ENCODE measurements around the gene RILPL2.

RILPL2 gene

DNA sequence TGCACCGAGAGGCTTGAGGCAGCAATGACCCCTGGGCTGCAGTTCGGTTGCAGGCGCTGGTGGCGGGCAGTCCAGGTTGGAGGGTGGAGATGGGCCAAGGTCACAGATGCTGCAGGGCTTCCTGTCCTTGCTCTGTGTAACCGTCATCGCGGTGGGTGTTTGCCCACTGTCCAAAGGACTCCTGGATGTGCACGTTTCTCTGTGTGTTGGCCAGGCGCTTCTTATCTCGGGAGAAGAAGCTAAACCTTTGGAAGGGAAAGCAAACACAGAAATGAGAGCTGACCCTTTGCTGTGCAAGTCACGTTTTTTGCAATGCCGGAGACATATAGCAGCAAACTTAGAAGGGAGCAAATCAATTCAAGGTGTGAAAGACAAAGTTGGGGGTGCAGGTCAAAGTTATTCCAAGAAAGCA lies 36.0 kb upstream of the RILPL2 start:
- Histone ChIP-seq H3K4me1 (ENCODE audit: low read length) (no peaks in the 10 kb centered on the region), H3K79me2 (ENCODE audit: low read length) (no peaks in the 10 kb centered on the region), H3K9me2 (replicated peaks; ENCODE audit: insufficient read depth, low read length) (no peaks in the 10 kb centered on the region), H3K36me3 (replicated peaks; ENCODE audit: insufficient read depth, low read length) (no peaks in the 10 kb centered on the region), H3K9ac (ENCODE audit: low read length) (no peak overlapping the region), H3K4me2 (ENCODE audit: low read depth, low read length) (no peak overlapping the region), H3K27me3 (replicated peaks; ENCODE audit: insufficient read depth, low read length) (no peaks in the 10 kb centered on the region), H3K4me3 (ENCODE audit: low read length) (no peak overlapping the region), H3K27ac (ENCODE audit: low read length) (no peak overlapping the region), H4K20me1 (ENCODE audit: insufficient read depth, low read length) (no peaks in the 10 kb centered on the region), H2AFZ (ENCODE audit: low read length) (no peak overlapping the region), H3K9me3 (replicated peaks; ENCODE audit: insufficient read depth, low read length) (no peaks in the 10 kb centered on the region), H3F3A (ENCODE audit: insufficient read depth, low read length) (no peaks in the 10 kb centered on the region)
- TF ChIP-seq EZH2phosphoT487 (IDR thresholded peaks at IDR 0.05; ENCODE audit: low read length) (no peak), EZH2 (optimal IDR thresholded peaks at IDR 0.05; ENCODE audit: low read depth, low read length) (no peak), CTCF (IDR thresholded peaks at IDR 0.05; ENCODE audit: low read length) (no peak)
- DNase-seq: no peak

DNA sequence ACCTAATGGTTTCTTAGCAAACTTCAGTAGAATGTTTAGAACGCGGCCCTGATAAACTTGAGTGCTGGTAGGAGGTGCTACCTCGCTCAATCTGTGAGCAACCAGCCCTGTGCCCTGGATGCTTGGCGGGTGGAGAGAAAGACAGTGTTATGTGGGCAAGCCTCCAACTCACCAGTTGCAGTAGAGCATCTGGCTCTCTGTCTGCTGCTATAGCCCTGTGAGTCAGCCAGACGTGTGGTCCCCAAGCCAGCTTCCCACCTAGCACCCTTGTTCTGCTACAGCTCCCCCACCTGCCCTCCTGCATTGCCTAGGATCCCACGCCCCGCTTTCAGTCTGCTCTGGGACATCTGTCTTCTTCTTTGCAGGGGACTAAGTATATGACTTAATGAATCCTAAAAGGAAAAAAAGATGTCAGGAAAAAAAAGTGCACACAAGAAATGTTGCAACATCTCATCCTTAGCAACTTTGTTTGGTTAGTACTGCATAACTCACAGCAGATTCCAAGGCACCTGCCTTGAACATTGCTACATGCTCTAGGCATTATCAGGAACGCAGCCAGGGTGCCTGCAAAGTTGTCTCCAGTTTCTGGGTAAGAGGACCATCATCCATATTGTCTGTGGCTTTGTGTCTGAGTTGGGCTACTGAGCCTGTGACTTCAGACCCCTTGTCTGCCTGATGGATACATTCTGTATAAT lies 35.0 kb upstream of the RILPL2 start:
- Histone ChIP-seq H3K27ac (ENCODE audit: low read length) (no peak overlapping the region), H3K4me2 (ENCODE audit: low read depth, low read length) (no peak overlapping the region), H3K9me3 (replicated peaks; ENCODE audit: insufficient read depth, low read length) (no peaks in the 10 kb centered on the region), H3K4me3 (ENCODE audit: low read length) (no peak overlapping the region), H3K9me2 (replicated peaks; ENCODE audit: insufficient read depth, low read length) (no peaks in the 10 kb centered on the region), H3K9ac (ENCODE audit: low read length) (no peak overlapping the region), H3K36me3 (replicated peaks; ENCODE audit: insufficient read depth, low read length) (no peaks in the 10 kb centered on the region), H2AFZ (ENCODE audit: low read length) (no peak overlapping the region), H3K27me3 (replicated peaks; ENCODE audit: insufficient read depth, low read length) (no peaks in the 10 kb centered on the region), H3F3A (ENCODE audit: insufficient read depth, low read length) (no peaks in the 10 kb centered on the region), H3K4me1 (ENCODE audit: low read length) (no peaks in the 10 kb centered on the region), H4K20me1 (ENCODE audit: insufficient read depth, low read length) (no peaks in the 10 kb centered on the region), H3K79me2 (ENCODE audit: low read length) (no peaks in the 10 kb centered on the region)
- TF ChIP-seq EZH2phosphoT487 (IDR thresholded peaks at IDR 0.05; ENCODE audit: low read length) (no peak), CTCF (IDR thresholded peaks at IDR 0.05; ENCODE audit: low read length) (no peak), EZH2 (optimal IDR thresholded peaks at IDR 0.05; ENCODE audit: low read depth, low read length) (no peak)
- no peak for DNase-seq

DNA sequence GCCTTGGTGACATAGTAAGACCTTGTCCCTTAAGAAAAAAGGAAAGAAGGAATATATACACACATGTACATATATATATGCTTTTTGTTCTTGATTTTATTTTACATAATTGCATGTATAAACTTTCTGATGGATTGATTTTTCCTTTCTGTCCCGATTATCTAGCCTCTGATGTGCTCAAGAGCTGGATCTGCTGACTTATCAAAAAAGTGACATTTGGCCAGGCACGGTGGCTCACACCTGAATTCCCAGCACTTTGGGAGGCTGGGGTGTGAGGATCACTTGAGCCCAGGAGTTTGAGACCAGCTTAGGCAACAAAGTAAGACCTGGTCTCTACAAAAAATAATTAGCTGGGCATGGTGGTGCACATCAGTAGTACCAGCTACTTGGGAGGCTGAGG lies 33.5 kb upstream of the RILPL2 start:
- no peaks in the 10 kb centered on the region for H3F3A ChIP-seq (ENCODE audit: insufficient read depth, low read length)
- no peaks in the 10 kb centered on the region; the same call in 1 of the 2 replicates for H3K79me2 ChIP-seq (ENCODE audit: low read length)
- H3K36me3 ChIP-seq (replicated peaks; ENCODE audit: insufficient read depth, low read length): no peaks in the 10 kb centered on the region
- no peaks in the 10 kb centered on the region for H3K4me1 ChIP-seq (ENCODE audit: low read length)
- H3K9ac ChIP-seq (ENCODE audit: low read length): no peak overlapping the region
- no peaks in the 10 kb centered on the region for H3K9me3 ChIP-seq (replicated peaks; ENCODE audit: insufficient read depth, low read length)
- H3K9me2 ChIP-seq (replicated peaks; ENCODE audit: insufficient read depth, low read length): no peaks in the 10 kb centered on the region
- no peak for DNase-seq
- no peak overlapping the region for H2AFZ ChIP-seq (ENCODE audit: low read length)
- no peaks in the 10 kb centered on the region for H4K20me1 ChIP-seq (ENCODE audit: insufficient read depth, low read length)
- no peak overlapping the region for H3K27ac ChIP-seq (ENCODE audit: low read length)
- TF ChIP-seq CTCF (IDR thresholded peaks at IDR 0.05; ENCODE audit: low read length) (no peak), EZH2 (optimal IDR thresholded peaks at IDR 0.05; ENCODE audit: low read depth, low read length) (no peak), EZH2phosphoT487 (IDR thresholded peaks at IDR 0.05; ENCODE audit: low read length) (no peak)
- no peak overlapping the region for H3K4me2 ChIP-seq (ENCODE audit: low read depth, low read length)
- no peaks in the 10 kb centered on the region for H3K27me3 ChIP-seq (replicated peaks; ENCODE audit: insufficient read depth, low read length)
- no peak overlapping the region for H3K4me3 ChIP-seq (ENCODE audit: low read length)
